ENCODE data around the gene KRTAP6-1. TPM values are rescaled to one million over a fixed set of nuclear protein-coding genes. Genes with fewer than 3 reads are reported as not detected.

The KRTAP6-1 gene
- total and polyA plus RNA-seq, 2 of the 4 experiments (the other 2 are of a cell fraction): not detected

- no peak overlapping the region for H4K5ac ChIP-seq (ENCODE audit: low read depth, low read length)
- H3K27ac ChIP-seq (ENCODE audit: insufficient read depth, low read length): no peak overlapping the region
- no peaks in the 10 kb centered on the region for H3K9me1 ChIP-seq (ENCODE audit: insufficient read depth, low read length)
- no peak overlapping the region for H2BK120ac ChIP-seq (ENCODE audit: low read depth, low read length)
- no peak overlapping the region for H2BK20ac ChIP-seq (ENCODE audit: low read depth, low read length)
- H2AK5ac ChIP-seq (ENCODE audit: low read depth, low read length): no peak overlapping the region
- intact Hi-C loops (cut with micrococcal nuclease): no loop called here
- H2BK15ac ChIP-seq (ENCODE audit: low read depth, low read length): no peak overlapping the region
- H4K8ac ChIP-seq (ENCODE audit: low read depth in 2 of 2, low read length in 2 of 2): no peak overlapping the region
- no TSS peak for BruUV-seq (replicated peaks)
- H3K56ac ChIP-seq (ENCODE audit: extremely low read depth, insufficient read depth, low read length): no peak overlapping the region
- no peak for ATAC-seq (ENCODE audit: low read depth)
- no peak for DNase-seq
- H3K4me1 ChIP-seq (ENCODE audit: control insufficient read depth, insufficient read depth, low read length): no peaks in the 10 kb centered on the region
- no peak overlapping the region for H3K18ac ChIP-seq (ENCODE audit: low read depth, low read length)
- no peak overlapping the region for H2AFZ ChIP-seq (replicated peaks; ENCODE audit: low read length, poor library complexity)
- TF ChIP-seq CEBPB (IDR thresholded peaks at IDR 0.05; ENCODE audit: low read depth, low read length) (no peak), NFE2L2 (IDR thresholded peaks at IDR 0.05; ENCODE audit: low read depth, low read length) (no peak), USF2 (IDR thresholded peaks at IDR 0.05; ENCODE audit: low read depth, low read length) (no peak), RFX5 (IDR thresholded peaks at IDR 0.05; ENCODE audit: low read depth, low read length) (no peak), ELK1 (IDR thresholded peaks at IDR 0.05; ENCODE audit: borderline replicate concordance, low read depth, low read length) (no peak), RAD21 (IDR thresholded peaks at IDR 0.05; ENCODE audit: low read length) (no peak), CTCF (conservative IDR thresholded peaks at IDR 0.05; ENCODE audit: low read depth, low read length) (no peak), CHD1 (IDR thresholded peaks at IDR 0.05; ENCODE audit: low read depth, low read length) (no peak), MAFK (IDR thresholded peaks at IDR 0.05; ENCODE audit: low read depth, low read length) (no peak), FOS (IDR thresholded peaks at IDR 0.05; ENCODE audit: low read depth, low read length) (no peak), POLR2A (IDR thresholded peaks at IDR 0.05; ENCODE audit: low read depth, low read length) (no peak)
- no peak overlapping the region for H3K4me3 ChIP-seq (ENCODE audit: insufficient read depth, low read depth, low read length)
- H3K27me3 ChIP-seq (ENCODE audit: control insufficient read depth, insufficient read depth, low read length): no peaks in the 10 kb centered on the region
- no CpG with 5 or more reads among the region's 1 CpG for WGBS, 2 experiments (ENCODE audit: extremely low coverage in 2 of 2, insufficient read length in 1 of 2)
- ChIA-PET POLR2A (ENCODE audit: unreplicated experiment) (no interaction called here), CTCF (no interaction called here)
- dilution Hi-C loops (cut with HindIII; ENCODE audit: low sequenced_read_pairs, unreplicated experiment): no loop called here
- no peak overlapping the region for H3K4me2 ChIP-seq (ENCODE audit: low read depth, low read length)
- no peak overlapping the region for H4K91ac ChIP-seq (ENCODE audit: insufficient read depth, low read depth, low read length)
- no peaks in the 10 kb centered on the region for H3K36me3 ChIP-seq (ENCODE audit: control insufficient read depth, insufficient read depth, low read length)
- H2AK9ac ChIP-seq (replicated peaks; ENCODE audit: low read depth, low read length, poor library complexity): no peak overlapping the region
- no peak overlapping the region for H2BK5ac ChIP-seq (ENCODE audit: low read depth, low read length, poor library complexity, severe bottlenecking)
- no peak overlapping the region for H3K14ac ChIP-seq (replicated peaks; ENCODE audit: low read depth, low read length)
- no peak overlapping the region for H3K9ac ChIP-seq (ENCODE audit: low read depth, low read length)
- H3K23ac ChIP-seq (ENCODE audit: low read depth, low read length): no peak overlapping the region
- in situ Hi-C loops (cut with MboI; ENCODE audit: low sequenced_read_pairs): no loop called here
- H3K79me1 ChIP-seq (ENCODE audit: low read depth in 1 of 2, low read length in 2 of 2): no peaks in the 10 kb centered on the region
- H3K9me3 ChIP-seq (ENCODE audit: control insufficient read depth, insufficient read depth, low read length): peaks cover 4% of the 10 kb centered on the region
- H4K20me1 ChIP-seq (ENCODE audit: insufficient read depth, low read length): no peaks in the 10 kb centered on the region
- H3K4ac ChIP-seq (ENCODE audit: low read depth, low read length): no peak overlapping the region
Measured at GRCh38 chr21:30579346-30579745, 34.4 kb downstream of the KRTAP6-1 start.
